GM19351 (cell line): ENCODE results near the gene SLC29A1.

ENCODE experiments used
- ATAC-seq: cut with Tn5 transposase; IDR thresholded peaks from one replicate; pipeline ENCODE4 v1.9.1; 2021; ENCODE audit warnings: mild to moderate bottlenecking, moderate library complexity; ENCODE audit not compliant: unreplicated experiment

The SLC29A1 gene

DNA sequence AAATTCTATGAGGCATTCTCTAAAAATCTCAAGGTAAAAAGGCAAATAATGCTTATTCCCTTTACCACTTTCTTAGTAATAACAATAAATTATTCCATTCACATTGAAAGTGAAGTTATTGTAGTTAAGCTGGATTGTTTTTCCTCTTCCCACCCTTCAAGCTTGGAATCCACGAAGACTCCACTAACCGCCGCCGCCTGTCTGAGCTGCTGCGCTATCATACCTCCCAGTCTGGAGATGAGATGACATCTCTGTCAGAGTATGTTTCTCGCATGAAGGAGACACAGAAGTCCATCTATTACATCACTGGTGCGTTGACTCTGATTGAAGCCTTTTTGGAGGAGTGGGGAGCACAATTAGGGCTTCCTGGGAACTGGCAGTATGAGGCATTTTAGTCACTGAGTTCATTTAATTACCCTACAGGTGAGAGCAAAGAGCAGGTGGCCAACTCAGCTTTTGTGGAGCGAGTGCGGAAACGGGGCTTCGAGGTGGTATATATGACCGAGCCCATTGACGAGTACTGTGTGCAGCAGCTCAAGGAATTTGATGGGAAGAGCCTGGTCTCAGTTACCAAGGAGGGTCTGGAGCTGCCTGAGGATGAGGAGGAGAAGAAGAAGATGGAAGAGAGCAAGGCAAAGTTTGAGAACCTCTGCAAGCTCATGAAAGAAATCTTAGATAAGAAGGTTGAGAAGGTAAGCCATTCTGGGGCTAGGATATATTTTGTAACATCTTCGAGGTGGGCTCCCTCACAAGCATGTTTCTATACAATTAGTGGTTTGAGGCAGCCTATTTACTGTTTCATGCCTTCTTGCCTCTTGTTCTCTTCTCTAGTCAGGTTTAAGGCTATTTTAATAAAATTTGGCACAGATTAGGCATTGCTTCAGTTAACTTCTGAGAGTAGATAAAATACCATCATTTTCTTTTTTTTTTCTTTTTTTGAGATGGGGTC, 28.5 kb downstream of the SLC29A1 start:
- no peak for ATAC-seq

DNA sequence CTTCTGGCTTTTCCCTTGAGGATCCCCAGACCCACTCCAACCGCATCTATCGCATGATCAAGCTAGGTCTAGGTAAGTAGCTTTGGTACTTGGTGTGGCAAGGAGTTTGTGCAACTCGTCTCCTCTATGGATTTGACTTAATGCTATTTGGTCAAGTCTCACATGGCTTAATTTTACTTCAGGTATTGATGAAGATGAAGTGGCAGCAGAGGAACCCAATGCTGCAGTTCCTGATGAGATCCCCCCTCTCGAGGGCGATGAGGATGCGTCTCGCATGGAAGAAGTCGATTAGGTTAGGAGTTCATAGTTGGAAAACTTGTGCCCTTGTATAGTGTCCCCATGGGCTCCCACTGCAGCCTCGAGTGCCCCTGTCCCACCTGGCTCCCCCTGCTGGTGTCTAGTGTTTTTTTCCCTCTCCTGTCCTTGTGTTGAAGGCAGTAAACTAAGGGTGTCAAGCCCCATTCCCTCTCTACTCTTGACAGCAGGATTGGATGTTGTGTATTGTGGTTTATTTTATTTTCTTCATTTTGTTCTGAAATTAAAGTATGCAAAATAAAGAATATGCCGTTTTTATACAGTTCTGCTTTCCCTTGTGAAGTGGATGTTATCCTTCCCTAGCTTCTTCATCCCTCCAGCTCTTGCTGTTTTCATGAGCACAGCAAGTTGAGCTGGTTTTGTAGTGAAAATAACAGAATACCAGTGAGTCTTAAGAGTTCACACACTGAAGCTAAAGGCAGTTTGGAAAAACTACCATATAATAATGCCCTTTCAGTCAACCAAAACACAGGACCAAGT, 30.1 kb downstream of the SLC29A1 start:
- no peak for ATAC-seq

DNA sequence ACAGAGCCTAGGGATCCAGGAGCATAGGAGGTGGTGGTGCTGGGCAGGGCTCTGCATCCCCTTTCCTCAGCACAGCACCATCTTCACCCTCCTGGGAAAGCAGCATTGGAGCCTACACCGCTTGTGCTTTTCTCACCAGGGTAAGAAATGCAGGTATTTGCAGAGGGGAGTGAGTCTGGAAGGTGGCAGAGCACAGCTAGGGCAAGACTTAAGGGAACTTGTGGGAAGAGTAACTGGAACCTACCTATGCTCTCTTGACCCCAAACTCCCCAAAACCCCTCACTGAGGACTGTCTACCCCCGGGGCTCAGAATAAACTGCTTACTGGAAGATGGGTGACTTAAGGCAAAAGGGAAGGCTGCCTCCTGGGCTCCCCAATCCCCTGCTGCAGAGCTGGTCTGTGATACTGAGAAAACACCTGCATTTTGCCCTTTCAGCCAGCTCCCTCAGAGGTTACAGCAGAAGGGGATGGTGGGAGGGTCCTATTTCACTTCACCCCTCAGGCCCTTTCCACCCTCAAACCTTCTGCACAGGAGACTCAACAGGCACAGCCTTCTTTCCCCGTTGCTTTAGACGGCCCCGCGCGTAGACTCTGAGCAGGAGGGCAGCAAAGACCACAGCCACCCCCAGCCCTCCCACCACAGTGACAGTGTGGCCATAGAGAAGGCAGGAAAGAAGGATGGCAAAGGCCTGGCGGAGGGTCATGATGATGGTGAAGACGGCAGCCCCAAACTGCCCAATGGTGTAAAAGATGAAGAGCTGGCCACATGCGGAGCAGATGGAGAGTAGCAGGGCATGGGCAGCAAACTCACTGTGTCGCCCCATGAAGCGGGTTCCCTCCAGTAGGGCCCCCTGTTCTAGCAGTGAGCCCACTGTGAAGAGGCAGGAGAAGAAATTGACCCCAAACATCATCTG, 31.1 kb downstream of the SLC29A1 start:
- no peak for ATAC-seq

DNA sequence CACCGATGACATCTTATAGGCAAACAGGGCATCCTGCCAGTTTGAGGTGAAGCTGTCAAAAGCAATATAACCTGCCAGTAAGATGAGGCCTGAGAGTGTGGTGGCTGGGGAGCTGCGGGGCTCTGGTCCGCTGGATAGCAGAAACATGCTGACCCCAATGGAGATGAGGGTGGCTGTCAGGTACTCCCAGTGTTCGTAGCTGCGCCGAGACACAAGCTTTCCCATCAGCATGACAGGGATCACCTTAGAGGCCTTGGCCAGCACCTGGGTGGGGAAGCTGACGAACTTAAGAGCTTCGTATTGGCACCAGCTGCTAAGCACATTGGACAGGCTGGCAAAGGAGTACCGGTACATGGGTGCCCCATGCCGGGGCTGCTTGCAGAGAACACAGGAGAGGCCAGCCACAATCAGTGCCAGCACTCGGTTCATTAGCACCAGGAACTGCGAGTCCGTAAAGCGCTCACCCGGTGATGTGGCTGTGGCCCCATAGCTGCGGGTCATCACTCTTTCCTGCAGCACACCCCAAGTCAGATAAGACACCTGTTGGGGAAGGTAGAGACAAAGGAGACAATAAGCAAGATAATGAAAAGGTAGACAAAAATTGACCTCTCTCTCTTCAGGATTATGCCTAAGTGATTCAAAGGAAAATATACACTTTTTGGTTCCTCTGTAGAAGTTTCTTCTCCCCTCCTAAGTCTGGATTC, 31.9 kb downstream of the SLC29A1 start:
- ATAC-seq: no peak

DNA sequence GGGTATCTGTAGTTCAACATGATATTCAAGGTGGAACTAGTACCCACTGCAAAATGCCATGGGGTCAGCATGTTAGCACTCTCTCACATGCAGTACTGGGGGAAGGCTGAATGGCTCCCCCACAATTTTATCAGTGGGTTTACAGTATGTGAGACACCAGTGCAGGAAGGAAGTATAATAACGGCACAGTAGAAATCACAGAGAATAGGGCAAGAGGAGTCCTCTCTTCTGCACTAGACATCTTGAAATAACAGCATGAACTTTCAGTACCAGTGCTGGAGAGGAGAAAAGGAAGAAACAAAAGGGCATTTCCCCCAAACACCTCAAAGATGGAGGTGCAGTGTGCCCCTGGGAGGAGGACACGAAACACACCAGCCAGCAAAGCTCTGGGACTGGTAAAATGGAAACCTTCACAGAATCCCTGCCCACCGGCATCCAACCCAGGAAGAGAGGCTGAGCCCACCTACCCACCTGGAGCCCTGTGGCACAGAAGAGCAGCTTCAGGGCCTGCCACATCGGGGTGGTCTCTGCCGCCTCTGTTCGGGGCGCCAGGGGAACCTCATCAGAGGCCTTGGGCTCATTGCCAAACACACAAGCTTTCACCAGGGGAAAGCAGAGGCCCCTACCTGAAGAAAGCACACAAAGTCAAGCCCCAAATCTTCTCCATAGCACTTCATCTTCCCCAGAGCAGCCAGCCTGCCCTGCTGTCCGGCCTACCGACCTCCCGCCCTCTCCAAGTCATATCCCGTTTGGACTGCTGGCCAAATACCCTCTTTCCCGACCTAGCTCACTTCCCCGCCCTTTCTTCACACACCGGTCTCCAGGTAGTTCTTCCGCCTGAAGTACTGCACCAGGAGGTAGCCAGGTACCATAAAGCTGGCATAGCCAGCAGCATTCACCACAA, 32.7 kb downstream of the SLC29A1 start:
- no peak for ATAC-seq

DNA sequence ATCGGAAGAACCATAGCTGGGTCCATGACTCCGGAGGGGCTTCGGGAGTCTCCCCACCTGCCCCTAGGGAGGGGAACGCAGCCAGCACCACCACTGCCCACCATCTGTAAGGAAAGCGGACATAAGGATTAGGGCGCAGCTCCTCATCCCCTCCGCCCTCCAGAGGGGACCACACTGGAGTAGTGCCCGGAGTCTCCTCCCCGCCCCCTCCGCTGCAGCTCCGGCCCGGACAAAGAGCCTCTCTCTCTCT, 33.3 kb downstream of the SLC29A1 start:
- no peak for ATAC-seq

DNA sequence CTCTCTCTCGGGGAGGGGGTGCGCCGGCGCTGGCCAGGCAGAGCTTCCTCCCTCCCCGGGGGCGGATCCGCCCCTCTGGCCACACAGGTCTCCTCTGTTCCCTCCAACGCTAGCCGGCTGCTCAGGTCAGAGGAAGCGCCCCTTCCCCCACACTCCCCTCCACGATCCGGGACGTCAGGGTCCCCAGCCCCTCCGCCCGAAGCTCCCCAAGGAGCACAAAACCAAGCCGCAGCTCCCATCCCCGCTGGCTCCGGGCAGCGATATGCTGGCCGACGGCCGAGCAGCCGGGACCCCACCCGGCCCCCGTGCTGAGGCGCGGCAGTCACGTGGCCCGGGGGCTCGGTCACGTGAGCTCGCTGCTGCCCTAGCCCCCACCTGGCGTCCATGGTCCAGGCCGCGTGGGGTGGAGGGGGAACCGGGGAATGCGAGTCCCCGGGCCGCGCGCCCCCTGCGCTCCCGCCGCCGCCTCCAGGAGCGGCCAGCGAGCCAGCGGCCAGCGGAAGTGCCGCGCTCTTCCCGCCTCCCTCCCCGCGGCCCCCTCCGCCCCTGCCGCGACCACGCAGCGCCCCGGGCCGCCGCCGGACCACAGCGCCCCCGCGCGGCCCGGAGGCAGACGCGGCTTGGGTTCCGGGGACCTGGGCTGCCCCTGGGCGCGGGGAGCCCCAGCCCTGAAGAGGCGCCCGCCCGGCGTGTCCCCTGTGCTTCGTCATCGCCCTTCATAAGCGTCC, 33.8 kb downstream of the SLC29A1 start, which contains the start of gene SLC35B2:
SLC35B2 (minus strand) TSS at position 504 of the 728 bp plus-strand sequence; CDS start at position 386, 118 bp downstream.
- ATAC-seq: peak; percentile 53

DNA sequence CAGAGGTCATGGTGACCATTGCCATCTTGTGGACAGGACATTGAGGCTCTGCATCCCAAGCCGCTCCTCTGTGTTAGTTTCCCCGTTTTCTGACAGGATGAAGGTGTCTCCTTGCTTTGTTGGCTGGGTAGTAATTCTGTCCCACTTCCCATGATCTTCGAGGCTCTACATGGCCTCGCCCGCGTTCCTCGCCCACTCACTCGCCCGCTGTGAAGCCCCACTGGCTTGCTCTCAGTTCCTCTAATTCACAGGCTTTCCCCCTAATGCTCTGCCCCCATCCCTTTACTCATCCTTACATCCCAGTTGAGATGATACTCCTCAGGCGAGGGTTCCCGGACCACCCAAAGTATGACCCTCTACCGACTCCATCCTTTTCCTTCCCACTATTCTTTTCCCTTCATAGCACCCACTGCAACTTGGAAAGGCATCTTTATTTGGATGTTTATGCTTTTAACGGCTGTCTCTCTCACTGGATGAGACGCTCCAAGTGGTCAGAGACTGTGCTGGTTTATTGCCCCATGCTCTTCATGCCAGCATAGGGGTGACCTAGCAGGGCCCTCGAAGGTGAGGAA, 34.4 kb downstream of the SLC29A1 start:
- peak; percentile 25 for ATAC-seq

DNA sequence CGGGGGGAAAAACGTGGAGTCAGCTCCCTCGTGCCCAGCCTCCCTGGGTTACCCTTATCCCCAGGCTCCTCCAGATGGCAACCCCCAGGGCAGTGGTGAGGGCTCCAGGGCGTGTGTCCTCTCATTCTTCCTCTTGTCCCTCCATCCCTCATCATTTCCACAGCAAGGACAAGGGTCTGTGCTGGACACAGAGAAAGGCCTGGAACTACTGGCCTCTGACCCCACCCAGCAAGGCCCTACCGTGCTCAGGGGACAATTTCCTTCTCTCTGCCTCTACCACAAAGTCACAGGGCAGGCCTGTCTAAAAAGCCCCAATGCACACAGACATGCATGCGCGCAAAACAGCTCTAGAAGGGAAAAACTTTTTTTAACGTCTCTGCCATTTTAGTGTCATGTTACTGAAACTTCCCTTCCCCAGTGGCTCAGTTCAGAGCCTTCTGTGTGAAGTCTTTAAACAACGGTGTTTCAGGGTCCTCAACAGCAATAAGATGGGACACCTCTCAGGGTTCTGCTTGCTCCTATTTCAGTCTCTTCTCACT, 35.0 kb downstream of the SLC29A1 start:
- no peak for ATAC-seq

DNA sequence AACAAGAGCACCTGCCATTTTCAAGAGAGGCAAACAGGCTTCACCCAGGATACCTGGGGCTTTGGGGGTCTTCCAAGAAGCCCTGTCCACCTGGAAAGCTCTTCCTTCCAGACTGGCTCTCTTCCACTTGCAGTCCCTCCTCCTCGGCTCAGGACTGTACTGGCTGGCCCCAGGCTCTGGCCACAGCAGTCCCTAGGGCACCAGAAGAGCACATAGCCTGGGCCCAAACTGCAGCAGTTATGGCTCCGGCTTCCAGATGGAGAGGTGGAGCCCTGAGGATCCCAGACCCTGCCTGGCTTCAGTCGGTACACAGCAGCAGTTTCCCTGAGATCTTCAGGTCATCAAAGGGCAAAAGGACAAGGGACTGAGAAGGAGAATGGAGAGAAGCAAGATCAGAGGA, 35.5 kb downstream of the SLC29A1 start:
- ATAC-seq: no peak

DNA sequence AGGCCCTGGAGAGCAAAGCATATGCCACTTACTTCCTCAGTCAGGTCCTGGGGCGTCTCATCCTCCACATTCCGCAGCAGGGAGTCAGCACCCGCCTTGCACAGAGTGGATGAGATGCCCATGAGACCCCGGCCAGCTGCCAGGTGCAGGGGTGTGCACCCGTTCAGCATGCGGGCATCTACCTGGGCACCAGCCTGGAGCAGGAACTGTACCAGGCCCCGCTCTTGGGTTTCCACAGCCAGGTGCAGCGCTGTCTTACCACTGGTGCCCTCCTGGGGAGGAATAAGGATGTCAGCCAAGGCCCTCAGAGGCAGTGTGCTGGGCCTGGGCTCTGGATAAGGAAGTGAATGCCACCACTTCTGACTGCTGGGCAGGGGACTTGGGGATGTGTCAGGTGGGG, 36.6 kb downstream of the SLC29A1 start:
- no peak for ATAC-seq

DNA sequence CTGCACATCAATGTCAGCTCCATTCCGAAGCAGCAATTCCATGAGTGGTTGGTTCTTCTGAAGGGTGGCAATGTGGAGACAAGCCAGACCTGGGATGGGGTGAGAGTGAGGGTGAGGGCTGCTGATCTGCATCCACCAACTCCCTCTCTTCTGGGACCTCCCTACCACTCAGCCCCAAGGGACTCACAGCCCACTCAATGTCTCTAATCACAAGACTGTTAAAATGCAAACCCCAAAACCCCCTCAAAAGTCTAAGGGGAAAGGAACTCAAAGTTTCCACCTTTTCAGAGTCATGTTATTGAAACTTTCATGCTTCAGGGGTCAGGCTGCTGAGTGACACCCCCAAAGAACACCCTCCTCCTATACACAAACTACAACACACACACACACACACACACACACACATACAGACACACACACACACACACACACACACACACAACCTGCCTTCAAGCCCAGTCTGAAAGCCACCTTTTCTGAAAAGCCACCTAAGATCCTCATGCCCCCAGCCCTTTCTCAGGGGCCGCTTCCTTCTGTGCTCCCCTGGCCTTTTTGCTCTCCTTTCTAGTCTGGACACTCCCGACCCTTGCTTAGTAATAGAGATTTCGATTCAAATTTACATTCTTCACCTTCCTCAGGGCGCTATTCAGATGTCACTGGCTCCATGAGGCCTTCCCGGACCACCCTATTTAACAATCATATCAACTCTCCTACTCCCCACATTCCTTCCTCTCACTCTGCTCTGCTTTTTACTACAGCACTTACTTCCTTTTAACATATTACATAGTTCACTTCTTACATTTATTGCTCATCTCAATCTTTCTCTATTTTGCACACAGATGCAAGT, 37.3 kb downstream of the SLC29A1 start:
- no peak for ATAC-seq

DNA sequence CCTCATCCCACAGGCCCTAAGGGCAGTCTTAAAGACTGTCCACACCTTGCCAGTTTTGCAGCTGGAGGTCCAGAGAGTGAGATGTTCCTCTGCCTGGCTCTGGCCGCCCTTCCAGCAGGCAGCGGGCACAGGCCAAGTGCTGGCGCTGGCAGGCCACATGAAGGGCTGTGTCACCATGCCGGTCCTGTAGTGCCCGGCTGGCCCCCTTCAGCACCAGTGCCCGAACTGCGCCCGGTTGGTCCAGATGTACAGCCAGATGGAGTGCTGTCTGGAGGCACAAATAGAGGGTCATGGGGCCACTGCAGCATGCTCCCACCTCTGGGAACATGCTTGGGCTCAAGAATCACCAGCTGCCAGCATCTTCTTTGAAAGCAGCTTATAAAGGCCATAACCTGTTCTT, 38.2 kb downstream of the SLC29A1 start:
- ATAC-seq: no peak

DNA sequence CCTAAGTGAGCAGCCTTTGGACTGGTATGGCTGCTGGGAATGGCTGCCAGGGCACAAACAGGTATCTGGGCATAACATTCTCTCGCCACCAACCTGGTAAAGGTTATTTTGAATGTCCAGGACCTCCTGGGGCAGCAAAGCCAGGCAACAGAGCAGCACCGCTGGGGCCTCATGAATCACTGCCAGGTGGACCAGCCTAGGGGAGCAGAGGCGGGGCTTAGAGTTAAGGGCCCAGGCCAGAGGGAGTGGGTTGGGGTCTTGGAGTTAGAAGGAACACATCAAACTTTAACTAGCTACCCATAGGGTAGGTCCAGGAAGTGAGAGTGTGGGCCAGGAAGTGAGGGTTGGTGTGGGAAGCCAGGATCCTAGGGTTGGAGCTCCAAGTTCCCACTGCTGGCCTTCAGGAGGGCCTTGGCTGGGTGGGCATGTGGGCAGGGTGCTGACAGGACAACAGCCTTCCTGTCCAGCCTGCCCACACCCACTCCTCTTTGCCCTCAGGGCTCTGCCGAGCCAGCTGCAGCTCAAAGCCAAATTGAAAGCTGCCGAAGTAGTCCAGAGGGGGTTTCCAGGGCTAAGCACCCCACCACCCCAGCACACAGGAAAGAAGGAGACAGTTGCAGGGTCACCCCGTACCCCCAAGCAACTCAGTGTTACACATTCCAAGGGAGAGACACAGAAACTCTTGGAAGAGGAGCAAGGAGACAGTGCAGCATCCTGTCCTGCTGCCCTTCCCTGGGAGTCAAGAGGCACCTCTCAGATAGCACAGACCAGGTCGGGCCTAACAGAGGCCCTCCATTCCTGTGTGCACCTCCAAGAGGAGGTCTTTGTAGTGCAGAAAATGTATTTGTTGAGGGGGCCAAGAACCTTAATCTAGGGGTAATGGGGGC, 39.3 kb downstream of the SLC29A1 start:
- no peak for ATAC-seq

DNA sequence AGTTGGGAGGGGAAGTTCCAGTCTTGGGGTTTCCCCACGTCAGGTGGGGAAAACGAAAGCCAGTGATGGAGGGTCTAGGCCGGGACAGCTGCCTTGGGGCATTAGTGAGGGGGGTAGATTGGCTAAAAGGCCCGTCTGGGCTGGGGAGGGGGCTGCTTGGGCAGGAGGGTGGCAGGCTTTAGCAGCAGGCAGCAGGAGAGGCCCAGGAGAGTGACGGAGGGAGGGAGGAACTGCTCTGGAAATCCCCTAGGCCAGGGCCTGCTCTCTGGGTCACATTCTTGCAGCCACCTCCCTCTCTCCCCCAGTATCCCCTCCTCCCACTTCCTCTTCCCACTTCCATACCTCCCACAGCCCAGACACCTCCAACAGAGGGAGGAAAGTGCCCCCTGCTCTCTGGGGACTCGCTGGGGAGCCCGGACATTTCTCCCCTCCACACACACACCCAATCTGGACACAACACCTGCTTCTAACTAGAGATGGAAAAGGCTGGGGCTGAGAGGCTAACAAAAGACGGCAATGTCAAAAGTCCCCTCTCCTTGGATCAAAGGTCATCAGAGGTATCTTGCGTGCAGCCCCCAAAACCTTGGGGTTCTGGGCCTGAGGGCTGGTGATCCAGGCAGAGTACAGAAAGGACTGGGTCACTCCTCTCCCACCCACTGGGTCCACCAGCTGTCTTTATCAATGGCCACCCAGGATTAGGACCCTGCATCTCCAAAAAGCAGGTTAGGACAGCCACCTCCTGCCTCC, 40.1 kb downstream of the SLC29A1 start:
- ATAC-seq: no peak
